ENCODE measurements around the gene IER2. TPM values are rescaled to one million over a fixed set of nuclear protein-coding genes. Genes with fewer than 3 reads are reported as not detected.
"Not testable (repeated sequence)": the region's sequence is repeated elsewhere in the genome, so short reads cannot be mapped to it uniquely, and the experiment has no call there.

The IER2 gene
- total and polyA plus RNA-seq, 8 donors = 32.3 to 421 (median 79.8) TPM

- TF ChIP-seq CTCF (IDR thresholded peaks at IDR 0.05) (no peak), POLR2AphosphoS5 (IDR thresholded peaks at IDR 0.05) (no peak), EP300 (IDR thresholded peaks at IDR 0.05) (no peak), POLR2A (IDR thresholded peaks at IDR 0.05) (no peak)
- WGBS, 5 donors = 75 to 80% (median 77%) methylated on average over 19 of the region's 19 CpGs
- DNase-seq = peak in 1 of 2 donors; percentile 45
- Histone ChIP-seq H3K27me3 (no peaks in the 10 kb centered on the region), H3K36me3 (no peaks in the 10 kb centered on the region), H3K9me3 (no peaks in the 10 kb centered on the region), H3K27ac (peak overlapping the region; percentile 94 to 98 (median 96)), H3K4me1 (peaks cover 62 to 95% (median 89%) of the 10 kb centered on the region in 4 donors), H3K4me3 (no peak overlapping the region)
- intact Hi-C loops (cut with DNase I; ENCODE audit: low total_unique reads) = no loop called here
Measured at GRCh38 chr19:13165162-13165997, 15.2 kb downstream of the IER2 start.

- H3K36me3 ChIP-seq; H3K4me3 ChIP-seq; H3K27me3 ChIP-seq; H3K9me3 ChIP-seq; intact Hi-C loops (cut with DNase I; ENCODE audit: low total_unique reads); DNase-seq: not testable (repeated sequence)
- H3K27ac ChIP-seq = peak overlapping the region; percentile 87 to 98 (median 95)
- H3K4me1 ChIP-seq = peaks cover 62 to 92% (median 83%) of the 10 kb centered on the region in 4 donors
- 89 to 99% (median 94%) methylated on average over 3 of the region's 3 CpGs for whole genome bisulfite sequencing, 5 donors
Measured at GRCh38 chr19:13166151-13166550, 15.9 kb downstream of the IER2 start.

GRCh38 chr19:13169769-13170168 lies 19.6 kb downstream of the IER2 start:
- DNase-seq = peak; percentile 67 to 70
- Histone ChIP-seq H3K36me3 (no peaks in the 10 kb centered on the region), H3K27me3 (no peaks in the 10 kb centered on the region), H3K4me3 (no peak overlapping the region), H3K27ac (peak overlapping the region; percentile 53 to 98 (median 95)), H3K4me1 (peaks cover 45 to 77% (median 63%) of the 10 kb centered on the region in 4 donors), H3K9me3 (no peaks in the 10 kb centered on the region)
- TF ChIP-seq POLR2AphosphoS5 (IDR thresholded peaks at IDR 0.05) = peak in 2 of 3 donors; percentile 26 to 53
- TF ChIP-seq POLR2A (IDR thresholded peaks at IDR 0.05) = no peak
- no peak for TF ChIP-seq EP300 (IDR thresholded peaks at IDR 0.05)
- WGBS, 5 donors = 29 to 65% (median 49%) methylated on average over 5 of the region's 5 CpGs
- intact Hi-C loops (cut with DNase I; ENCODE audit: low total_unique reads) = no loop called here

- Histone ChIP-seq H3K4me3 (no peak overlapping the region), H3K36me3 (no peaks in the 10 kb centered on the region), H3K4me1 (peaks cover 37 to 63% (median 50%) of the 10 kb centered on the region in 4 donors), H3K27me3 (no peaks in the 10 kb centered on the region), H3K9me3 (no peaks in the 10 kb centered on the region), H3K27ac (peak overlapping the region in 2 of 5 donors; percentile 80 to 95)
- 85 to 94% (median 89%) methylated on average over 7 of the region's 7 CpGs for WGBS, 5 donors
- TF ChIP-seq EP300 (IDR thresholded peaks at IDR 0.05) = no peak
- TF ChIP-seq POLR2A (IDR thresholded peaks at IDR 0.05) = no peak
- no peak for TF ChIP-seq POLR2AphosphoS5 (IDR thresholded peaks at IDR 0.05)
- no peak for TF ChIP-seq CTCF (IDR thresholded peaks at IDR 0.05)
- no peak for DNase-seq
- intact Hi-C loops (cut with DNase I; ENCODE audit: low total_unique reads) = no loop called here
Measured at GRCh38 chr19:13171146-13171545, 20.9 kb downstream of the IER2 start.

GRCh38 chr19:13172346-13173138 lies 22.3 kb downstream of the IER2 start:
- peak; percentile 85 to 88 for DNase-seq
- Histone ChIP-seq H3K36me3 (no peaks in the 10 kb centered on the region), H3K27ac (peak overlapping the region; percentile 67 to 84 (median 78)), H3K4me3 (no peak overlapping the region), H3K9me3 (no peaks in the 10 kb centered on the region), H3K27me3 (no peaks in the 10 kb centered on the region), H3K4me1 (peaks cover 23 to 50% (median 36%) of the 10 kb centered on the region in 4 donors)
- 44 to 57% (median 53%) methylated on average over 17 to 18 of the region's 18 CpGs for WGBS, 5 donors
- intact Hi-C loops (cut with DNase I; ENCODE audit: low total_unique reads) = no loop called here
- TF ChIP-seq POLR2AphosphoS5 (IDR thresholded peaks at IDR 0.05) = peak in 1 of 3 donors; percentile 36
- no peak for TF ChIP-seq POLR2A (IDR thresholded peaks at IDR 0.05)
